ENCODE results near the gene ATF6.

DNA sequence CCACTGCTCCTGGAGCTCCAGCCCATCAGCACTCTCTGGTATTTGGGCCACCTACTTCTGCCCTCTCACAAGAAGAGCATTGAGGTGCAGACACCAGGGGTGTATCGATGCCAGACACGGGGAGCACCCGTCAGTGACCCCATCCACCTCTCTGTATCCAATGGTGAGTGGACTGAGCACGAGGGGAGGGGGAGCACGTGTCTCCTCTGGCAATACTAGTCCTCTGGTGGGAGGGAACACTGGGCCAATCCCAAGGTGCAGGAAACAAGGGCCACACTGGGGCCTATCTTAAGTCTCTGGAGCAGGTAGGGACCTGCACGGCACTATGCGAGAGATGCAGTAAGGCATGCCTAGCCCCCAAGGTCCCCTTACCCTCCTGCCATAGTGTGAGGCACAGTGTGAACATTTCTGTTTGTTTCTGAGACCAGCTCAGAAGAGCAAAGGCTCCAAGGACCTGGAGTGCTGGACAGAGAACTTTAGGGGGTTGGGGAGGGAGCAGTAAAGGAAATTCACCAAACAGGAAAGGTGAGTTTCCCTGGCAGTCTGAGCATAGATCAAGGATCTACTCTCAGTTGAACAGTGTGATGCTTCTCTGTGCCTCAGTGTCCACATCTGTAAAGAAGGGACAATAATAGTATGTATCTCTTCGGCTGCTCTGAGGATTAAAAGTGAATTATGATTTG is 42.5 kb upstream of the ATF6 start:
- no peak for TF ChIP-seq POLR2A (IDR thresholded peaks at IDR 0.05)
- TF ChIP-seq, protein P1, sequence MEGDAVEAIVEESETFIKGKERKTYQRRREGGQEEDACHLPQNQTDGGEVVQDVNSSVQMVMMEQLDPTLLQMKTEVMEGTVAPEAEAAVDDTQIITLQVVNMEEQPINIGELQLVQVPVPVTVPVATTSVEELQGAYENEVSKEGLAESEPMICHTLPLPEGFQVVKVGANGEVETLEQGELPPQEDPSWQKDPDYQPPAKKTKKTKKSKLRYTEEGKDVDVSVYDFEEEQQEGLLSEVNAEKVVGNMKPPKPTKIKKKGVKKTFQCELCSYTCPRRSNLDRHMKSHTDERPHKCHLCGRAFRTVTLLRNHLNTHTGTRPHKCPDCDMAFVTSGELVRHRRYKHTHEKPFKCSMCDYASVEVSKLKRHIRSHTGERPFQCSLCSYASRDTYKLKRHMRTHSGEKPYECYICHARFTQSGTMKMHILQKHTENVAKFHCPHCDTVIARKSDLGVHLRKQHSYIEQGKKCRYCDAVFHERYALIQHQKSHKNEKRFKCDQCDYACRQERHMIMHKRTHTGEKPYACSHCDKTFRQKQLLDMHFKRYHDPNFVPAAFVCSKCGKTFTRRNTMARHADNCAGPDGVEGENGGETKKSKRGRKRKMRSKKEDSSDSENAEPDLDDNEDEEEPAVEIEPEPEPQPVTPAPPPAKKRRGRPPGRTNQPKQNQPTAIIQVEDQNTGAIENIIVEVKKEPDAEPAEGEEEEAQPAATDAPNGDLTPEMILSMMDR (IDR thresholded peaks at IDR 0.05), result no peak

Data from breast epithelium (tissue), 3 donors.